K562 (cell line): ENCODE results near the gene CRYZL1. TPM values are rescaled to one million over a fixed set of nuclear protein-coding genes. Genes with fewer than 3 reads are reported as not detected.
"Not testable (repeated sequence)": the region's sequence is repeated elsewhere in the genome, so short reads cannot be mapped to it uniquely, and the experiment has no call there.

Experiments
- ATAC-seq: fragments of 200-7000 bp; cut with Tn5 transposase; 3 replicates; pipeline ENCODE4 v1.9.1; 2020; ENCODE audit warnings: moderate library complexity
- BruUV-seq: library from RNA; stranded (reverse); fragments of 400-500 nt; replicated peaks from 2 replicates; lab custom pipeline; 2021; lab: Mats Ljungman, UMichigan
- CTCF ChIA-PET: fragments of 300-600 bp; formaldehyde crosslinking; extraction: SDS; loops from one replicate; lab custom pipeline; 2021; ENCODE audit warnings: low intra/inter-chr PET ratio; lab: Yijun Ruan, JAX
- POLR2A ChIA-PET: fragments of 300-600, 350-650 bp; sonication (Branson Sonifier 250); formaldehyde crosslinking; extraction: SDS; loops from one replicate; lab custom pipeline; 2021; ENCODE audit warnings: antibody characterized with exemption, inconsistent platforms; lab: Yijun Ruan, JAX
- DNase-seq, 4 experiments: peaks; one replicate each; pipeline versions ENCODE4 v3.0.0 to v3.0.0-alpha.2; 2011 to 2018; ENCODE audit warnings: low spot score in 3 of 4, mixed read lengths in 3 of 4; ENCODE audit errors: extremely low read depth in 1 of 4
- FAIRE-seq: peaks from 2 replicates; lab custom pipeline; 2011; peaks lifted over from hg19 to GRCh38; lab: Jason Lieb, UNC
- H2AFZ ChIP-seq: 2 replicates; pipeline ENCODE4 v1.6.0; 2011; ENCODE audit warnings: low read depth, low read length, control low read depth, inconsistent platforms
- H3K27ac ChIP-seq: fragments of 200-600 bp; 3 replicates; pipeline ENCODE4 v1.8.0; 2011; ENCODE audit warnings: low read depth, mild to moderate bottlenecking, control low read depth, inconsistent platforms, low read length, moderate library complexity, mixed read lengths; ENCODE audit errors: extremely low read depth
- H3K27me3 ChIP-seq, 2 experiments: fragments of 300-600 bp in 1 of 2; 2 replicates in 1 of 2; 3 replicates in 1 of 2; pipeline versions ENCODE4 v1.6.0 to v1.8.0; 2011; ENCODE audit warnings: inconsistent platforms in 2 of 2, low read length in 2 of 2, mild to moderate bottlenecking in 1 of 2, mixed read lengths in 1 of 2, moderate library complexity in 1 of 2; ENCODE audit not compliant: control insufficient read depth in 2 of 2, insufficient read depth in 2 of 2
- H3K36me3 ChIP-seq: fragments of 300-600 bp; 3 replicates; pipeline ENCODE4 v1.8.0; 2011; ENCODE audit warnings: mild to moderate bottlenecking, low read length, inconsistent platforms; ENCODE audit not compliant: control insufficient read depth, insufficient read depth
- H3K4me1 ChIP-seq, 2 experiments: fragments of 200-600 bp in 1 of 2; replicated peaks in 1 of 2; 2 replicates in 1 of 2; 3 replicates in 1 of 2; pipeline versions ENCODE4 v1.5.1 to v1.8.0; 2011; ENCODE audit warnings: inconsistent platforms in 2 of 2, low read length in 2 of 2, mild to moderate bottlenecking in 1 of 2, mixed read lengths in 1 of 2, moderate library complexity in 1 of 2; ENCODE audit not compliant: control insufficient read depth in 2 of 2, insufficient read depth in 2 of 2
- H3K4me2 ChIP-seq: 2 replicates; pipeline ENCODE4 v1.6.1; 2011; ENCODE audit warnings: low read length, control low read depth, inconsistent platforms, mixed read lengths; ENCODE audit not compliant: insufficient read depth
- H3K4me3 ChIP-seq: fragments of 200-600 bp; sonication (generic), shearing (Covaris generic); 2 replicates; pipeline ENCODE4 v1.5.1; 2016; ENCODE audit warnings: control low read depth, inconsistent platforms
- H3K79me2 ChIP-seq: fragments of 200-600 bp; 3 replicates; pipeline ENCODE4 v1.8.0; 2011; ENCODE audit warnings: low read length, inconsistent platforms; ENCODE audit not compliant: control insufficient read depth, insufficient read depth
- H3K9ac ChIP-seq, 2 experiments: 2 replicates each; pipeline versions ENCODE4 v1.6.0 to v1.6.1; 2011; ENCODE audit warnings: low read depth in 2 of 2, low read length in 2 of 2, control low read depth in 1 of 2, inconsistent platforms in 1 of 2, mild to moderate bottlenecking in 1 of 2, mixed read lengths in 1 of 2; ENCODE audit not compliant: insufficient read depth in 1 of 2
- H3K9me1 ChIP-seq: one replicate; pipeline ENCODE4 v1.6.0; 2011; ENCODE audit warnings: inconsistent platforms, mild to moderate bottlenecking, low read length, moderate library complexity; ENCODE audit not compliant: control insufficient read depth, insufficient read depth
- H3K9me3 ChIP-seq: replicated peaks from 2 replicates; pipeline ENCODE4 v1.5.1; 2011; ENCODE audit warnings: low read depth, low read length, inconsistent platforms; ENCODE audit not compliant: control insufficient read depth, insufficient read depth
- H4K20me1 ChIP-seq: replicated peaks from 2 replicates; pipeline ENCODE4 v1.6.1; 2011; ENCODE audit warnings: low read length, inconsistent platforms, mixed read lengths; ENCODE audit not compliant: control insufficient read depth, insufficient read depth
- ARID1B ChIP-seq: fragments of 450-650 bp; IDR thresholded peaks from 2 replicates; pipeline ENCODE4 v1.6.1; 2016; ENCODE audit warnings: antibody characterized with exemption, mild to moderate bottlenecking, inconsistent platforms
- CBFA2T2 ChIP-seq: fragments of 450-650 bp; conservative IDR thresholded peaks from 2 replicates; pipeline ENCODE4 v1.6.1; 2017; ENCODE audit warnings: mild to moderate bottlenecking
- CBFA2T3 ChIP-seq: fragments of 450-650 bp; IDR thresholded peaks from 2 replicates; pipeline ENCODE4 v1.6.1; 2017
- CEBPG ChIP-seq, 3 experiments: fragments of 200-800 bp in 1 of 3; sonication (Bioruptor generic) in 1 of 3; sonication (generic) in 1 of 3; formaldehyde crosslinking in 1 of 3; IDR thresholded peaks in 2 of 3; conservative IDR thresholded peaks in 1 of 3; 2 replicates each; pipeline versions ENCODE4 v1.6.1 to v1.8.0; 2016 to 2022; ENCODE audit warnings: missing compliant biosample characterization in 2 of 3, missing genetic modification characterization in 2 of 3, mild to moderate bottlenecking in 1 of 3, missing genetic modification reagents in 1 of 3
- DPF2 ChIP-seq: fragments of 450-650 bp; IDR thresholded peaks from 2 replicates; pipeline ENCODE4 v1.6.1; 2016
- KLF16 ChIP-seq: IDR thresholded peaks from 2 replicates; pipeline ENCODE4 v1.6.1; 2016; ENCODE audit warnings: antibody characterized with exemption
- MTA2 ChIP-seq: fragments of 450-650 bp; IDR thresholded peaks from 2 replicates; pipeline ENCODE4 v1.6.1; 2016; ENCODE audit warnings: low read depth
- SMARCE1 ChIP-seq: fragments of 450-650 bp; IDR thresholded peaks from 2 replicates; pipeline ENCODE4 v1.7.1; 2016; ENCODE audit warnings: mild to moderate bottlenecking
- SOX6 ChIP-seq: fragments of 450-650 bp; IDR thresholded peaks from 2 replicates; pipeline ENCODE4 v1.6.1; 2014; ENCODE audit warnings: mild to moderate bottlenecking
- TCF3 ChIP-seq: sonication (generic); formaldehyde crosslinking; IDR thresholded peaks from 2 replicates; pipeline ENCODE4 v1.4.0; 2020; ENCODE audit warnings: mild to moderate bottlenecking, missing genetic modification reagents
- TEAD1 ChIP-seq, 2 experiments: fragments of 450-650 bp in 1 of 2; sonication (generic) in 1 of 2; formaldehyde crosslinking; IDR thresholded peaks; 2 replicates each; pipeline versions ENCODE4 v1.4.0 to v1.8.0; 2020 to 2022; ENCODE audit warnings: mild to moderate bottlenecking in 2 of 2, missing genetic modification reagents in 1 of 2
- TEAD4 ChIP-seq, 2 experiments: sonication (generic) in 1 of 2; formaldehyde crosslinking in 1 of 2; IDR thresholded peaks; 2 replicates each; pipeline versions ENCODE4 v1.6.1 to v1.8.0; 2012 to 2022; ENCODE audit warnings: borderline replicate concordance in 1 of 2, inconsistent platforms in 1 of 2, low read length in 1 of 2, mild to moderate bottlenecking in 1 of 2, missing genetic modification reagents in 1 of 2
- WGBS: fragments of 100-300 bp; shearing (Covaris generic); methylation state at CpG from one replicate; pipeline ENCODE4 v1.1.6; 2016; ENCODE audit warnings: low coverage, mixed read lengths; ENCODE audit not compliant: insufficient coverage; ENCODE audit errors: missing lambda C conversion rate; 5-methylcytosine and 5-hydroxymethylcytosine counted together
- in situ Hi-C: fragments of 300-500 bp; cut with MboI; formaldehyde crosslinking; loops from 4 replicates; pipeline ENCODE4 v1.15.0; 2018; ENCODE audit warnings: inconsistent platforms, mixed read lengths
- intact Hi-C: fragments of 100-400 bp; cut with micrococcal nuclease; formaldehyde crosslinking; loops from 2 replicates; pipeline ENCODE4 v1.14.2; 2022
- polyA plus RNA-seq, 8 experiments: library from polyadenylated mRNA; depleted of rRNA in 4 of 8; stranded (reverse) in 5 of 8; unstranded in 3 of 8; fragments of >200 nt; fragmentation: Nextera tagmentation in 2 of 8; fragmentation: Illumina TruSeq in 1 of 8; extraction: Ambion mirVana in 2 of 8; extraction: Trizol in 1 of 8; gene quantifications; 2 replicates each; pipeline versions ENCODE4 v1.2.1 to v1.2.3, GENCODE V29; 2011 to 2014; ENCODE audit warnings: inconsistent platforms in 1 of 8, missing spikeins in 1 of 8
- total RNA-seq, 7 experiments: library from RNA; depleted of rRNA in 6 of 7; stranded (reverse); fragments of >200 nt in 6 of 7; fragmentation: Illumina TruSeq in 2 of 7; extraction: Trizol in 2 of 7; gene quantifications; 2 replicates each; pipeline versions ENCODE4 v1.2.1 to v1.2.3, GENCODE V29; 2011 to 2021; ENCODE audit warnings: low replicate concordance in 1 of 7
- TF ChIP-seq, protein P1 (sequence below), 2 experiments: fragments of 450-650 bp; formaldehyde crosslinking in 1 of 2; IDR thresholded peaks; 2 replicates each; pipeline versions ENCODE4 v1.4.0 to v1.6.1; 2014 to 2020; ENCODE audit warnings: mild to moderate bottlenecking in 2 of 2, borderline replicate concordance in 1 of 2, low read depth in 1 of 2
- TF ChIP-seq, protein P2 (sequence below), 2 experiments: fragments of 250-450 bp in 1 of 2; fragments of 450-650 bp in 1 of 2; sonication (Bioruptor Pico) in 1 of 2; IDR thresholded peaks; 2 replicates each; pipeline versions ENCODE4 v1.6.1 to v1.8.0; 2016 to 2021; ENCODE audit warnings: mild to moderate bottlenecking in 2 of 2, moderate library complexity in 2 of 2, missing compliant biosample characterization in 1 of 2, missing genetic modification characterization in 1 of 2

The CRYZL1 gene
- total and polyA plus RNA-seq, 9 of the 15 experiments (the other 6 are each of a cell fraction or from before 2014, with no cell fraction given) = 19.9 to 98.2 (median 39.2) TPM

DNA sequence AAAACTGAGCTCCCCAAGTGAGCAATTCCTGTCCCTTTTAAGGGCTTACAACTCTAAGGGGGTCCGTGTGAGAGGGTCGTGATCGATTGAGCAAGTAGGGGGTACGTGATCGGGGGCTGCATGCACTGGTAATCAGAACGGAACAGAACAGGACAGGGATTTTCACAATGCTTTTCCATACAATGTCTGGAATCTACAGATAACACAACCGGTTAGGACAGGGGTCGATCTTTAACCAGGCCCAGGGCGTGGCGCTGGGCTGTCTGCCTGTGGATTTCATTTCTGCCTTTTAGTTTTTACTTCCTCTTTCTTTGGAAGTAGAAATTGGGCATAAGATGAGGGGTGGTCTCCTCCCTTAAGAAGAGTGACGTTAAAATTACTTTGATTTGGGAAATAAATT lies 24.0 kb downstream of the CRYZL1 start:
- 42% methylated on average over 11 of the region's 11 CpGs for WGBS
- CTCF ChIA-PET; H3K9me1 ChIP-seq; intact Hi-C loops; FAIRE-seq; H3K9me3 ChIP-seq; H3K4me2 ChIP-seq; POLR2A ChIA-PET; H3K4me1 ChIP-seq; H4K20me1 ChIP-seq; H2AFZ ChIP-seq; H3K4me3 ChIP-seq; H3K27ac ChIP-seq; BruUV-seq; H3K79me2 ChIP-seq; H3K9ac ChIP-seq; H3K27me3 ChIP-seq; ATAC-seq; in situ Hi-C loops; TF ChIP-seq CEBPG (tag; conservative IDR thresholded peaks at IDR 0.05 in 1 of 2, IDR thresholded peaks at IDR 0.05 in 1 of 2); TEAD4 (CRISPR knock-in tag; IDR thresholded peaks at IDR 0.05; ENCODE audit: borderline replicate concordance): not testable (repeated sequence)
- DNase-seq = peak in 1 of 4 experiments; percentile 27
- H3K36me3 ChIP-seq = peaks cover 31% of the 10 kb centered on the region
- TF ChIP-seq TCF3 (peak; percentile 89), SMARCE1 (0 out of 2 replicates have a peak, but pooled peaks have one; percentile 51), TEAD1 (CRISPR knock-in tag; IDR thresholded peaks at IDR 0.05) (0 out of 4 replicates have a peak, but pooled peaks of 1 of the 2 experiments have one; percentile 32), CEBPG (CRISPR knock-in tag; IDR thresholded peaks at IDR 0.05) (peak; percentile 17; the same call in 1 of the 2 replicates), ARID1B (peak; percentile 84), KLF16 (peak; percentile 36; the same call in 1 of the 2 replicates), CBFA2T2 (peak; percentile 61), SOX6 (peak; percentile 61), DPF2 (peak; percentile 32), TEAD4 (IDR thresholded peaks at IDR 0.05; ENCODE audit: low read length) (peak; percentile 61; the same call in 1 of the 2 replicates), MTA2 (peak; percentile 72), CBFA2T3 (peak; percentile 73)
- TF ChIP-seq, protein P1, sequence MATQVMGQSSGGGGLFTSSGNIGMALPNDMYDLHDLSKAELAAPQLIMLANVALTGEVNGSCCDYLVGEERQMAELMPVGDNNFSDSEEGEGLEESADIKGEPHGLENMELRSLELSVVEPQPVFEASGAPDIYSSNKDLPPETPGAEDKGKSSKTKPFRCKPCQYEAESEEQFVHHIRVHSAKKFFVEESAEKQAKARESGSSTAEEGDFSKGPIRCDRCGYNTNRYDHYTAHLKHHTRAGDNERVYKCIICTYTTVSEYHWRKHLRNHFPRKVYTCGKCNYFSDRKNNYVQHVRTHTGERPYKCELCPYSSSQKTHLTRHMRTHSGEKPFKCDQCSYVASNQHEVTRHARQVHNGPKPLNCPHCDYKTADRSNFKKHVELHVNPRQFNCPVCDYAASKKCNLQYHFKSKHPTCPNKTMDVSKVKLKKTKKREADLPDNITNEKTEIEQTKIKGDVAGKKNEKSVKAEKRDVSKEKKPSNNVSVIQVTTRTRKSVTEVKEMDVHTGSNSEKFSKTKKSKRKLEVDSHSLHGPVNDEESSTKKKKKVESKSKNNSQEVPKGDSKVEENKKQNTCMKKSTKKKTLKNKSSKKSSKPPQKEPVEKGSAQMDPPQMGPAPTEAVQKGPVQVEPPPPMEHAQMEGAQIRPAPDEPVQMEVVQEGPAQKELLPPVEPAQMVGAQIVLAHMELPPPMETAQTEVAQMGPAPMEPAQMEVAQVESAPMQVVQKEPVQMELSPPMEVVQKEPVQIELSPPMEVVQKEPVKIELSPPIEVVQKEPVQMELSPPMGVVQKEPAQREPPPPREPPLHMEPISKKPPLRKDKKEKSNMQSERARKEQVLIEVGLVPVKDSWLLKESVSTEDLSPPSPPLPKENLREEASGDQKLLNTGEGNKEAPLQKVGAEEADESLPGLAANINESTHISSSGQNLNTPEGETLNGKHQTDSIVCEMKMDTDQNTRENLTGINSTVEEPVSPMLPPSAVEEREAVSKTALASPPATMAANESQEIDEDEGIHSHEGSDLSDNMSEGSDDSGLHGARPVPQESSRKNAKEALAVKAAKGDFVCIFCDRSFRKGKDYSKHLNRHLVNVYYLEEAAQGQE (IDR thresholded peaks at IDR 0.05; ENCODE audit: borderline replicate concordance) = peak; percentile 55
- TF ChIP-seq, protein P1 (CRISPR knock-in tag; IDR thresholded peaks at IDR 0.05; ENCODE audit: low read depth) = not testable (repeated sequence)
- TF ChIP-seq, protein P2, sequence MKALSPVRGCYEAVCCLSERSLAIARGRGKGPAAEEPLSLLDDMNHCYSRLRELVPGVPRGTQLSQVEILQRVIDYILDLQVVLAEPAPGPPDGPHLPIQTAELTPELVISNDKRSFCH (CRISPR knock-in tag; IDR thresholded peaks at IDR 0.05) = not testable (repeated sequence)
- TF ChIP-seq, protein P2 (tag; IDR thresholded peaks at IDR 0.05) = 0 out of 2 replicates have a peak, but pooled peaks have one; percentile 31
